HK-2 (cell line): Measurements from ENCODE around the gene HIVEP3.

Experiments used
- DNase-seq: peaks from one replicate; pipeline ENCODE4 v3.0.0-alpha.2; 2018; ENCODE audit not compliant: unreplicated experiment

HIVEP3 gene

GRCh38 chr1:41614818-41615217 is 303.9 kb downstream of the HIVEP3 start:
- no peak for DNase-seq

DNA sequence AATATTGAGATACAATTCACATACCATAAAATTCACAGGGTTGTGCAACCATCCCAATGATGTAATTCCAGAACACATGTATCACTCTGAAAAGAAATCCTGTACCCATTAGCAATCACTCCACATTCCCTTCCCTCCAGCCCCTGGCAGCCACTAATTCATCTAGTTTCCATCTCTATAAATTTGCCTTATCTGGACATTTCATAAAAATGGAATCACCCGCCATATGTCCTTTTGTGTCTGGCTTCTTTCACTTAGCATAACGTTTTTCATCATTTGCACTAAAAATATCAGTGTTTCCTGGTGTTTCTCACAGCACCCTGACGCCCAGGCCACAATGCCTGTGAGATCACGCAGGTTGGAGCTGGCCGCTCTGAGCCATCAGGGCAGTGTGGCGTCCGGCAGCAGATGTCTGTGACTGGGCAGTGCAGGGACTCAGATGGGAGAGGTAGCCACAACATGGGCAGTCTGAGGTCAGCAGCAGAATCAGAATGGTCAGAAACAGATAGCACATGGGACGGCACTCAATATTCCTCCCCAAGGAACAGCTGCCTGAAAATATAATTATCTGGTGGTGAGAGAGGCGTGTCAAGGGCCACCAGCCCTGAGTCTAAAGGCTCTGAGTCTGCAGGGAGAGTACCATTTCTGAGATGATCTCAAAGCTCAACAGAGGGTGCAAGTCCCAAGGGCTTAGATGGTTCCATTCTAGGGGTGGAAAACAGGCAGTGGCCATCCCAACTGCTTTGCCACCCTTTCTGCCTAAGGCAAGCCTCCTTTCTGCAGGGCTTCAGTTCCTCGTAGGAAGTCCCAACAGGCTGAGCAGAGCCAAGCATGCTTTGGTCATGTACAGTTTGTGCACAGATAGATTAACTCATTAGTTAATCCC is 304.8 kb downstream of the HIVEP3 start:
- no peak for DNase-seq

GRCh38 chr1:41612953-41613352 is 305.8 kb downstream of the HIVEP3 start:
- no peak for DNase-seq

DNA sequence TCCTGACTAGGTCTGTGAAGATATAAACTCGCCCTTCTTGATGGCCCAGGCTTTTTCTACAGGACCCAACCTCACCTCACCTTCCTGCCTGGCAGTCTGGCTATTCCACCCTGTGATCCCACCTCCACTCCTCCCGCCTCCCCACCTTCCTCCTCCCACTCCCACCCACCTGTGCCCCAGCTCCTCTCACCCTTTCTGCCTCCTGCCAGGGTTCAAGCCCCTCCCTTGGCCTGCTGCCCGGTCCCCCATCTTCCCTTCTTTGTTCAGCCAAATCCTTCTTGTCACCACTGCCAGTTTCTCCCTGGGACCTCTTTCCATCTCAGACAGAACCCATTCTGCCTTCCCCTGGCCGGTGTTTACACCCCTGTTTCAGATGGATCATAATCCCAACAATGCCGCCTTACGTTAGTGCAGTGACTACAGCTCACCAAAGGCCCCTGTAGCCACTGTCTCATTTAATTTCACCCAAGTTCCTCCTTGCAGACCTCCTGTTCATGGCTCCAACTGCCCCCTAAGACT is 306.7 kb downstream of the HIVEP3 start:
- no peak for DNase-seq

DNA sequence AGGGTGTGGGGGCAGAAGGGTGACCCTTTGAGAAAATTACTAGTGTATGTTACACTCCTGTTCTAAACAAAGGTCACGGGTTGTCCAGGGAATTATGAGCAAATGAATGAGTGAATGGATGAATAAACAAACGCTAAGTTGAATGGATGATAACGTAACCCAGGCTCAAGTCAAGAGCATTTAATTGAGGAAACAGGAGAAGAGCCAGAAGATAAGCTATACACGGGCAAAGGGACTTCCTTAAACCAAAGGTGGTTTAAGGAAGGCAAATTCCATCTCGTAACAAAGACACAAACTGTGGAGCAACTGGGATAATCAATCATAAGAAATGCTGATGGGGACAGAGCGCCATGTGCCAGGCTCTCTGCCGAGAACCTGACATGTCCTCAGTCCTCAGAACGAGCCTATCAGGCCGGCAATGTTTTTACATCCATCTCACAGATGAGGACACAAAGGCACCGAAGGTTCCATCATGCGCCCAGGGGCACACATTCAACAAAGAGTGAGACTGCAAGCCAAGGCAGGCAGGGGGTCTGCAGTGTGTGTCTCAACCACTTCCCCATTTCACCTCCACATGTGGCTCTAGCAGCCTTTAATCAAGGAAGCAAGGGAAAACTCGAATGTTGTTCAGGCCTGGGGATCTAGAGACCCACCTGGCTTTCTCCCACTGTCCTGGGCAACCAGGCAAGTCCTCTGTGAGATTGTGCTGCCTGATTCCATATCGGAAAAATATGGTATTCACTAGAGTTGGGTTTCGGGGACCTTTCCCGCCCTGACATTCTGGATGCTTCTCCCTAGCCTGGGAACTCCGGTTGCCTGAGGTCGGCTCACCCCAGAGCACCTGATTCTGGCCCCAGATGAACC is 307.4 kb downstream of the HIVEP3 start:
- DNase-seq, result no peak

DNA sequence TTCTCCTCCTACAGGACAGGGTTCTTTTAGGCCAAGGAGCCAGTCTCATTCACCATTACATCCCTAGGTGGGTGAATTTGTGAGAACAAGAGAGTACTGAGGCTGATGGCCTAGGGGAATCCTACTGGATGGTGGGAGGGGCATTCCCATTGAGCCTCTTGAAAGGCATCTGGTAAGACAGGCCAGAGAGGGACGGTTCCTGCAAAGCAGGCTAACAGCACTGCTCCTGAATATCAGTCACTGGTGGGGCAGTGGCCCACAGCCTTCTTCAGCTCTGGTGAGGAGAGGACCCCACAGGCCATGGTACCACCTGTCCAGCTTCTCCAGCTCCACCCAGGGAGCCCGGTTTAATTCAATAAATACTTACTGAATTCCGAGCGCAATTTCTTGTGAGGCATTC is 308.4 kb downstream of the HIVEP3 start:
- no peak for DNase-seq

GRCh38 chr1:41609166-41609883 is 309.4 kb downstream of the HIVEP3 start:
- no peak for DNase-seq

DNA sequence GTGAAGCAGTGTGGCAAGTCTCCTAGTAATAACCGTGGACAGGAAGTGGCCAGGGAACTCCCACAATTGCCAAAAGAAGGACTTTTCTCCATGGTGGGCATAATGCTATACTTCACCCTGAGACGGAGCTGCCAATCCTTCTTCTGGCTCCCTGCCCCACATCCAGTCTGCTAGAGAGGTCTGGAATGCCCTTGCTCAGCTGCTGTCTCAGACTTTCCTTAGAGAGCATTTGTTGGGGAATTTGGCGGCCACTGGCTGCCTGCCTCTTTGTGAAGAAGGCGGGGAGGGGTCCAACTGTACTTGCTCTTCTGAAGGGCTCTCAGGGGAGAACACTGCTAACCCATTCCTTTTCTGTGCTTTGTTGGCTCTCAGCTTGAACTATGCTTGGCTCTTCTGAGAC is 310.5 kb downstream of the HIVEP3 start:
- DNase-seq, result no peak

DNA sequence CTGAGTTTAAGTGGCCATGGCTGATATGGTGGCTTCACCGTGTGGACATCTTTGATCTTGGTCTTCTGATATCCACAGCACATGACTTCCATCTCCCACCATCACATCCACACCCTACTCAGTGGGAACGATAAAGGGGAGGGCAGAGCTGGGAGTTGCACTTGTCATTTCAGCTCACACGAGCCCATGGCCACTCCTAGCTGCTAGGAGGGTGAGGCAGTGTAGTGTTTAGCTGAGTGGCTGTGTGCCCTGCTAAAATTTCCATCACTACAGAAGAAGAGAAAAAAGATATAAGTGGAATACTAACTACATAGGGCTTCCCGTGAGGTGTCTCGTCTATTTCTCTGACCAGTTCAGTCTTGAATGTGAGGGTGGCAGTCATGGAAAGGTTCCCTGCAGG is 310.9 kb downstream of the HIVEP3 start:
- no peak for DNase-seq

GRCh38 chr1:41599912-41600311 is 318.8 kb downstream of the HIVEP3 start:
- no peak for DNase-seq

DNA sequence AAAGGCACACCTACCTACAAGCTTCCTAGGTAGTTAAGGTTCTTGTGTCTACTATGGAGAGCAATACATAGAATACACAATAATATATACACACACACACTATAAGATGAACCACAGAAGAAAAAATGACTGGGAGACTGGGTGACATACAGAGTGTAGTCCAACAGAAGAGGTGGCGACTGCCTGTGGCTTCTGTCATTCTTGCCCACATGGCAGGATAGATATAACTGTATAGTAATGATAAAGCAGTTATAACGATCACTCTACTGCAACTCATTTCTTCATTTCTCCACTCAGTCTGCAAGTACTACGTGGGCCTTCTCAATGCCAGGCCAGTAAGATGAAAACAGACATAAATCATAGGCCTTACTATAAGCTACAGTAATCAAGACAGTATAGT is 320.4 kb downstream of the HIVEP3 start:
- no peak for DNase-seq

DNA sequence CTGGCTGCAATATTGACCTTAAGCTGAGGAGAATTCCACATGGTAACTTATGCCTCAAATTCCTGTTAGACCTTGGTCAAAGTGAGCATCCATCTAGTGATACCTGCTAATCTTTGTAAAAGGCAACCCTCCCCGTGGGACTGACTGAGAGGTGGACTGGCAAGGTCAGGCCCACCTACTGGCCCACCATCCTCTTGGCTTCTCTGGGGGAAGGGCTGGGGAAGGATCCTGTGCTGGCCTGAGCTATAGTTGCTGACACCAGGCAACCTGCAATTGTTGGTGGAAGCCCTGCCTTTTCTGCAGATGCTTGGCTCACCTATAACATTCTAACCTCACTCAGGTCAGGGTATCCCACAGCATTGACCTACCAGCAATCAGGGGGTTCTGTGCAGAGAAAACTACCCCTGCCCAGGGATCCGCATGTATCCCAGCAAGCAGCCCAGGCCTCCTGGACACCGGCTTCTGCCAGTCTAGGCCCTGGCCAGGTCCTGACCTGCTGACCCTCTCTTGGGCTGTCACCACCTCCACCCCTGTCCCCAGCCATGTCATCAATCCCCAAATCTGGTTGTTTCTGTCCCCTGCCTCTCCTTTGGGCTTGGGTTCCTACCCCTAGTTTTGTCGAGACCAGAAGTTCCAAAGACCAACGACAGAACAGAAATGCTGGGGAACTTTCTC is 326.1 kb downstream of the HIVEP3 start:
- DNase-seq, result no peak

- no peak for DNase-seq
Observed at GRCh38 chr1:41591891-41592290, 326.8 kb downstream of the HIVEP3 start.

- no peak for DNase-seq
Observed at GRCh38 chr1:41590331-41590730, 328.4 kb downstream of the HIVEP3 start.

- DNase-seq, result no peak
Observed at GRCh38 chr1:41589395-41589794, 329.3 kb downstream of the HIVEP3 start.

- DNase-seq, result no peak
Observed at GRCh38 chr1:41588334-41588875, 330.3 kb downstream of the HIVEP3 start.

DNA sequence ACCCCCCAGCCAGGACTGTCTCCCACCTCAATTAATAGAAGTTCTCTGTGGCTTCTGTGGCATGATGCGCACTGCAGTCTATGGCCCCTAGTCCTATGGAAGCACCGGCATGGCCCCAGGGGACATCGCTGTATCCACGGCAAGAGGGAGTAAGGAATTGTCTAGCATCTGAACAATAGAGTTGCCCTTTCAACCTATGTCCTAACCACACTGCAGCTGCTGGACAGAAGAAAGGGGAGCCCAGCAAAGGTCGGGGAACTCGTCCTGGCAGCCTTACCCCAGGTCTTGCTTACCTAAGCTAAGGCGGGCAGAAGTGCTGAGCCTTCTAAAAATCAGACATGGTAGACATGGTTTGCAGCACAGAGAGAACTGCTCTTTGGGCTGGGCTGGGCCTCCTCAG is 330.9 kb downstream of the HIVEP3 start:
- no peak for DNase-seq

DNA sequence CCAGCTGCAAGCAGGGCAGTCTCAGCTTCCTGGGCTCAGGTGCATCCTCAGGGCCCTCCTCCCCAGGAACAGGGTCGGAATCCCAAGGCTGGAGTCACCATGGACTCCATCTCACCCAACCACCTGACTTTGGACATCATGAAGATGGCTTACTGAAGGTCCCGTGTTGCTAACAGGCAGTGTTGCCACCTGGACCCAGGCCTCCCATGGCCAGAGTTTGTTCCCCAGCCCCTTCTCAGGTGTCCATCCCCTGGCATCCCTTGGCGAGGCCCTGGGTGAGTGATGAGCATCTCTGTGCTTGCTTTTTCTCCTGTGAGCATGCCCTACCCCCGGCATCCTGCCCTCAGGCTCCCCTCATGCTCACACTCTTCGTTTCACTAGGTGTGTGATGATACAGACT is 332.5 kb downstream of the HIVEP3 start:
- DNase-seq, result no peak

- DNase-seq, result no peak
Observed at GRCh38 chr1:41583658-41584547, 334.8 kb downstream of the HIVEP3 start.
